Measurements from ENCODE around the gene IQCF5.

DNA sequence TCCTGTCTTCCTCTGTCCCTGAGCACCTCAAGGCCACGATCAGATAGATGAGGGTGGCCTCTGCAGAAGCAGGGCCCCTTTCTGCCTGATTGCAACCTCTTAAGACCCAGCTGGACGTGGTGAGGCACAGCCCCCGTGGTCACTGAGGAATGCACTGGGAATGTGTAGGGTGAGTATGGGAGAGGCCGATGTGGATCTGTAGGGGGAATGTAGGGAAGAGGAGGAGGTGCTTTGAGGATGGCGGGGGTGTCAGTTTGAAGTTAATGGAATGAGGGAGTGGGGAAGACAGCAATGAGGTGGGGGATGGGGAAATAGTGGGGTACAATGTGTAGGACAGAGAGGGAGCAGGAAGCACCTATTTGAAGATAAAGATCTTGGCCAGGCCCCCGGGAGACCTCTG is 785 bp upstream of the IQCF5 start:
- TF ChIP-seq, protein P1, sequence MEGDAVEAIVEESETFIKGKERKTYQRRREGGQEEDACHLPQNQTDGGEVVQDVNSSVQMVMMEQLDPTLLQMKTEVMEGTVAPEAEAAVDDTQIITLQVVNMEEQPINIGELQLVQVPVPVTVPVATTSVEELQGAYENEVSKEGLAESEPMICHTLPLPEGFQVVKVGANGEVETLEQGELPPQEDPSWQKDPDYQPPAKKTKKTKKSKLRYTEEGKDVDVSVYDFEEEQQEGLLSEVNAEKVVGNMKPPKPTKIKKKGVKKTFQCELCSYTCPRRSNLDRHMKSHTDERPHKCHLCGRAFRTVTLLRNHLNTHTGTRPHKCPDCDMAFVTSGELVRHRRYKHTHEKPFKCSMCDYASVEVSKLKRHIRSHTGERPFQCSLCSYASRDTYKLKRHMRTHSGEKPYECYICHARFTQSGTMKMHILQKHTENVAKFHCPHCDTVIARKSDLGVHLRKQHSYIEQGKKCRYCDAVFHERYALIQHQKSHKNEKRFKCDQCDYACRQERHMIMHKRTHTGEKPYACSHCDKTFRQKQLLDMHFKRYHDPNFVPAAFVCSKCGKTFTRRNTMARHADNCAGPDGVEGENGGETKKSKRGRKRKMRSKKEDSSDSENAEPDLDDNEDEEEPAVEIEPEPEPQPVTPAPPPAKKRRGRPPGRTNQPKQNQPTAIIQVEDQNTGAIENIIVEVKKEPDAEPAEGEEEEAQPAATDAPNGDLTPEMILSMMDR (conservative IDR thresholded peaks at IDR 0.05; ENCODE audit: low read length) = no peak
- TF ChIP-seq EZH2phosphoT487 (IDR thresholded peaks at IDR 0.05; ENCODE audit: borderline replicate concordance, low read depth, low read length) = no peak

All from OCI-LY7 (cell line).